Thyroid gland (tissue), 4 donors: Measurements from ENCODE around the gene LTB4R.

Experiments used
- CTCF ChIP-seq, 6 experiments: fragments of 200-600 bp in 3 of 6; fragments of 450-650 bp in 3 of 6; sonication (generic) in 3 of 6; IDR thresholded peaks; one replicate each; pipeline ENCODE4 v1.5.1; 2016 to 2019; ENCODE audit warnings: antibody characterized with exemption in 6 of 6, mild to moderate bottlenecking in 2 of 6, inconsistent platforms in 1 of 6, moderate library complexity in 1 of 6
- POLR2A ChIP-seq, 2 donors: fragments of 450-650 bp; IDR thresholded peaks; one replicate each; pipeline ENCODE4 v1.6.1; 2017; ENCODE audit warnings: antibody characterized with exemption in 2 of 2, mild to moderate bottlenecking in 2 of 2, moderate library complexity in 1 of 2

GRCh38 chr14:24362241-24362960 is 51.1 kb downstream of the LTB4R start:
- TF ChIP-seq CTCF (IDR thresholded peaks at IDR 0.05) (no peak), POLR2A (IDR thresholded peaks at IDR 0.05) (no peak)
